OCI-LY7 (cell line): ENCODE data around the gene LIN9.

ENCODE experiments used
- EZH2phosphoT487 ChIP-seq: fragments of 200-600 bp; sonication (generic); IDR thresholded peaks from 2 replicates; pipeline ENCODE4 v1.6.1; 2018; ENCODE audit warnings: low read depth, borderline replicate concordance, mild to moderate bottlenecking, mixed run types, antibody characterized with exemption, low read length, moderate library complexity, mixed read lengths
- TF ChIP-seq, protein P1 (sequence below): fragments of 200-600 bp; sonication (generic); conservative IDR thresholded peaks from 2 replicates; pipeline ENCODE4 v1.5.1; 2014; ENCODE audit warnings: mild to moderate bottlenecking, antibody characterized with exemption, low read length, moderate library complexity, mixed read lengths

- TF ChIP-seq, protein P1, sequence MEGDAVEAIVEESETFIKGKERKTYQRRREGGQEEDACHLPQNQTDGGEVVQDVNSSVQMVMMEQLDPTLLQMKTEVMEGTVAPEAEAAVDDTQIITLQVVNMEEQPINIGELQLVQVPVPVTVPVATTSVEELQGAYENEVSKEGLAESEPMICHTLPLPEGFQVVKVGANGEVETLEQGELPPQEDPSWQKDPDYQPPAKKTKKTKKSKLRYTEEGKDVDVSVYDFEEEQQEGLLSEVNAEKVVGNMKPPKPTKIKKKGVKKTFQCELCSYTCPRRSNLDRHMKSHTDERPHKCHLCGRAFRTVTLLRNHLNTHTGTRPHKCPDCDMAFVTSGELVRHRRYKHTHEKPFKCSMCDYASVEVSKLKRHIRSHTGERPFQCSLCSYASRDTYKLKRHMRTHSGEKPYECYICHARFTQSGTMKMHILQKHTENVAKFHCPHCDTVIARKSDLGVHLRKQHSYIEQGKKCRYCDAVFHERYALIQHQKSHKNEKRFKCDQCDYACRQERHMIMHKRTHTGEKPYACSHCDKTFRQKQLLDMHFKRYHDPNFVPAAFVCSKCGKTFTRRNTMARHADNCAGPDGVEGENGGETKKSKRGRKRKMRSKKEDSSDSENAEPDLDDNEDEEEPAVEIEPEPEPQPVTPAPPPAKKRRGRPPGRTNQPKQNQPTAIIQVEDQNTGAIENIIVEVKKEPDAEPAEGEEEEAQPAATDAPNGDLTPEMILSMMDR = no peak
- no peak for TF ChIP-seq EZH2phosphoT487
These were observed 24.0 kb upstream of the LIN9 start for GRCh38 chr1:226332947-226333346.
